Measurements from ENCODE around the gene NR4A2.

GRCh38 chr2:156329031-156329926, 3.2 kb downstream of the NR4A2 start:
- TF ChIP-seq EZH2 (IDR thresholded peaks at IDR 0.05; ENCODE audit: insufficient read depth, poor library complexity, severe bottlenecking) (no peak), EZH2phosphoT487 (IDR thresholded peaks at IDR 0.05; ENCODE audit: insufficient read depth, low read depth) (no peak)
